Transverse colon (tissue), 4 donors: ENCODE data around the gene PGAP6. TPM values are rescaled to one million over a fixed set of nuclear protein-coding genes. Genes with fewer than 3 reads are reported as not detected.

Experiments used
- DNase-seq: peaks from one replicate; pipeline ENCODE4 v3.0.0-alpha.2; 2019
- H3K27ac ChIP-seq, 4 donors: fragments of 200-600 bp; sonication (generic); 2 replicates each; pipeline ENCODE4 v1.5.1; 2016 to 2018; ENCODE audit warnings: inconsistent platforms in 4 of 4
- H3K27me3 ChIP-seq: fragments of 200-600 bp; sonication (generic); 2 replicates; pipeline ENCODE4 v1.5.1; 2017; ENCODE audit warnings: inconsistent platforms
- H3K36me3 ChIP-seq, 4 donors: fragments of 200-600 bp; sonication (generic); 2 replicates each; pipeline ENCODE4 v1.5.1; 2017 to 2019; ENCODE audit warnings: inconsistent platforms in 4 of 4
- H3K4me1 ChIP-seq, 4 donors: fragments of 200-600 bp; sonication (generic); 2 replicates each; pipeline ENCODE4 v1.5.1; 2017 to 2020; ENCODE audit warnings: inconsistent platforms in 4 of 4
- H3K4me3 ChIP-seq, 4 donors: fragments of 200-600 bp; sonication (generic); 1 replicate in 1 of 4; 2 replicates in 3 of 4; pipeline versions ENCODE4 v1.5.1 to v1.6.1; 2017 to 2019; ENCODE audit warnings: inconsistent platforms in 4 of 4
- H3K9me3 ChIP-seq, 2 donors: fragments of 200-600 bp; sonication (generic); 2 replicates each; pipeline ENCODE4 v1.5.1; 2017 to 2019; ENCODE audit warnings: inconsistent platforms in 2 of 2
- EP300 ChIP-seq: sonication (generic); formaldehyde crosslinking; IDR thresholded peaks from one replicate; pipeline ENCODE4 v1.6.1; 2017; ENCODE audit warnings: antibody characterized with exemption, low read depth
- POLR2A ChIP-seq: fragments of 450-650 bp; IDR thresholded peaks from one replicate; pipeline ENCODE4 v1.6.1; 2016; ENCODE audit warnings: antibody characterized with exemption, mild to moderate bottlenecking, moderate library complexity
- POLR2AphosphoS5 ChIP-seq, 3 donors: sonication (generic); formaldehyde crosslinking; IDR thresholded peaks; one replicate each; pipeline ENCODE4 v1.6.1; 2016; ENCODE audit warnings: antibody characterized with exemption in 3 of 3
- WGBS, 2 donors: methylation state at CpG; one replicate each; pipeline ENCODE4 v1.1.5; 2018; ENCODE audit warnings: low coverage in 1 of 2; 5-methylcytosine and 5-hydroxymethylcytosine counted together
- in situ Hi-C, 4 donors: fragments of 200-750 bp; cut with MboI; loops; one replicate each; pipeline versions ENCODE4 v1.15.0 to v1.15.1; 2017; ENCODE audit warnings: low sequenced_read_pairs in 3 of 4, low pct_ligation_motif_present in 1 of 4, low pct_unique_long_range_greater_than_20kb in 1 of 4
- intact Hi-C: fragments of 100-400 bp; cut with DNase I; formaldehyde crosslinking; loops from one replicate; pipeline ENCODE4 v1.15.1; 2023; ENCODE audit warnings: low total_unique reads
- total RNA-seq, 4 donors: library from RNA; depleted of rRNA; stranded (reverse); fragments of >200 nt; gene quantifications; one replicate each; pipeline ENCODE4 v1.1.0, GENCODE V29; 2016
- TF ChIP-seq, protein P1 (sequence below), 5 experiments: fragments of 200-600 bp in 3 of 5; fragments of 450-650 bp in 2 of 5; sonication (generic) in 3 of 5; IDR thresholded peaks; 1 replicate in 2 of 5; 2 replicates in 3 of 5; pipeline ENCODE4 v1.5.1; 2016 to 2017; ENCODE audit warnings: antibody characterized with exemption in 5 of 5, inconsistent platforms in 3 of 5, mild to moderate bottlenecking in 2 of 5, moderate library complexity in 1 of 5

Gene PGAP6
- total RNA-seq, 4 donors from 2014 or later: 105 to 300 (median 179) TPM

GRCh38 chr16:426906-427249, 45.1 kb upstream of the PGAP6 start:
- intact Hi-C loops: no loop called here
- TF ChIP-seq POLR2A (no peak), POLR2AphosphoS5 (IDR thresholded peaks at IDR 0.05) (no peak), EP300 (no peak)
- TF ChIP-seq, protein P1, sequence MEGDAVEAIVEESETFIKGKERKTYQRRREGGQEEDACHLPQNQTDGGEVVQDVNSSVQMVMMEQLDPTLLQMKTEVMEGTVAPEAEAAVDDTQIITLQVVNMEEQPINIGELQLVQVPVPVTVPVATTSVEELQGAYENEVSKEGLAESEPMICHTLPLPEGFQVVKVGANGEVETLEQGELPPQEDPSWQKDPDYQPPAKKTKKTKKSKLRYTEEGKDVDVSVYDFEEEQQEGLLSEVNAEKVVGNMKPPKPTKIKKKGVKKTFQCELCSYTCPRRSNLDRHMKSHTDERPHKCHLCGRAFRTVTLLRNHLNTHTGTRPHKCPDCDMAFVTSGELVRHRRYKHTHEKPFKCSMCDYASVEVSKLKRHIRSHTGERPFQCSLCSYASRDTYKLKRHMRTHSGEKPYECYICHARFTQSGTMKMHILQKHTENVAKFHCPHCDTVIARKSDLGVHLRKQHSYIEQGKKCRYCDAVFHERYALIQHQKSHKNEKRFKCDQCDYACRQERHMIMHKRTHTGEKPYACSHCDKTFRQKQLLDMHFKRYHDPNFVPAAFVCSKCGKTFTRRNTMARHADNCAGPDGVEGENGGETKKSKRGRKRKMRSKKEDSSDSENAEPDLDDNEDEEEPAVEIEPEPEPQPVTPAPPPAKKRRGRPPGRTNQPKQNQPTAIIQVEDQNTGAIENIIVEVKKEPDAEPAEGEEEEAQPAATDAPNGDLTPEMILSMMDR (IDR thresholded peaks at IDR 0.05): no peak
- H3K9me3 ChIP-seq: no peaks in the 10 kb centered on the region
- no peak overlapping the region for H3K27ac ChIP-seq
- H3K4me1 ChIP-seq: peaks cover 10 to 41% (median 26%) of the 10 kb centered on the region in 4 donors
- peaks cover 9% of the 10 kb centered on the region for H3K27me3 ChIP-seq
- in situ Hi-C loops: no loop called here
- peak overlapping the region; percentile 15 to 57 (median 52) for H3K4me3 ChIP-seq
- 0 to 13% methylated on average over 2 to 13 of the region's 13 CpGs for WGBS, 2 donors
- DNase-seq: no peak
- no peaks in the 10 kb centered on the region for H3K36me3 ChIP-seq

DNA sequence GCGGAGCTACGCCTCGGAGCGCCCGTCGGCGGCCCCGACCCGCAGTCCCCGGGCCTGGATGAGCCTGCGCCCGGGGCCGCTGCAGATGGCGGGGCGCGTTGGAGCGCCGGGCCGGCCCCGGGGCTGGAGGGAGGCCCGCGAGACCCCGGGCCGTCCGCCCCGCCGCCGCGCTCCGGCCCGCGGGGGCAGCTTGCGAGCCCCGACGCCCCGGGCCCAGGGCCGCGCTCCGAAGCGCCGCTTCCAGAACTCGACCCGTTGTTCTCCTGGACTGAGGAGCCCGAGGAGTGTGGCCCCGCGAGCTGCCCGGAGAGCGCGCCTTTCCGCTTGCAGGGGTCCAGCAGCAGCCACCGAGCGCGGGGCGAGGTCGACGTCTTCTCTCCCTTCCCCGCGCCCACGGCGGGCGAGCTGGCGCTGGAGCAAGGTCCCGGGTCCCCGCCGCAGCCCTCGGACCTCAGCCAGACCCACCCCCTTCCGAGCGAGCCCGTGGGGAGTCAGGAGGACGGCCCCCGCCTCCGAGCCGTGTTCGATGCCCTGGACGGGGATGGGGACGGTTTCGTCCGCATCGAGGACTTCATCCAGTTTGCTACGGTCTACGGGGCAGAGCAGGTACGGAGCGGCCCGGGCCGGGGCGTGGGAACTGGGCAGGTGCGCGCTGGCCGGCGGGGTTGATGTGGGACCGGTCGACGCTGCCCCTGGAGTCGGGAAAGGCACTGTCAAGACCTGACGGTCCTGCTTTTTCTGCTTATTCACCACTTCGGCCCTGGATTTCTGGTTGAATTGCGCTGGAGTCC, 44.5 kb upstream of the PGAP6 start:
- Histone ChIP-seq H3K4me1 (peaks cover 10 to 41% (median 26%) of the 10 kb centered on the region in 4 donors), H3K36me3 (no peaks in the 10 kb centered on the region), H3K9me3 (no peaks in the 10 kb centered on the region), H3K27ac (peak overlapping the region in 3 of 4 donors; percentile 31 to 93 (median 87)), H3K27me3 (peaks cover 9% of the 10 kb centered on the region), H3K4me3 (peak overlapping the region; percentile 15 to 57 (median 52))
- no peak for TF ChIP-seq POLR2AphosphoS5 (IDR thresholded peaks at IDR 0.05)
- TF ChIP-seq EP300: no peak
- no peak for TF ChIP-seq POLR2A
- TF ChIP-seq, protein P1 (IDR thresholded peaks at IDR 0.05): no peak
- in situ Hi-C loops (no loop called here), intact Hi-C loops (no loop called here)
- peak; percentile 25 for DNase-seq
- WGBS, 2 donors: 0% methylated on average over 2 to 64 of the region's 97 CpGs

DNA sequence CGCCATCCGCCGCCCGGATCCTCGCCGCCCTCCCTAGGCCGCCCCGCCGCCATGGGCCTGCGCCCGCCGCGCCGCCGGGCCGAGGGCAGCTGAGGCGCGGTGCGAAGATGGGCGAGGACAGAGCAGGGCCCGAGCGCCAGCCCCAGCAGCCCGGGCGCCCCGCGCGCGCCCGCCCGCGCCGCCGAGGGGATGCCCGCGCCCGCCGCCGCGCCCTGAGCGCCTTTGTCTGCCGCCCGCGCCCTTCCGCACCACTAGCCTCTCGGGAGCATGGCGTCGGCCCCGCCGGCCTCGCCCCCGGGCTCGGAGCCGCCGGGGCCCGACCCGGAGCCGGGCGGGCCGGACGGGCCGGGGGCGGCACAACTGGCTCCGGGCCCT, 43.9 kb upstream of the PGAP6 start:
- intact Hi-C loops: no loop called here
- WGBS, 2 donors: 0% methylated on average over 20 of the region's 63 CpGs; no CpG with 5 or more reads in 1 of the 2 donors
- TF ChIP-seq, protein P1 (IDR thresholded peaks at IDR 0.05): no peak
- TF ChIP-seq POLR2A (no peak), POLR2AphosphoS5 (IDR thresholded peaks at IDR 0.05) (no peak), EP300 (no peak)

DNA sequence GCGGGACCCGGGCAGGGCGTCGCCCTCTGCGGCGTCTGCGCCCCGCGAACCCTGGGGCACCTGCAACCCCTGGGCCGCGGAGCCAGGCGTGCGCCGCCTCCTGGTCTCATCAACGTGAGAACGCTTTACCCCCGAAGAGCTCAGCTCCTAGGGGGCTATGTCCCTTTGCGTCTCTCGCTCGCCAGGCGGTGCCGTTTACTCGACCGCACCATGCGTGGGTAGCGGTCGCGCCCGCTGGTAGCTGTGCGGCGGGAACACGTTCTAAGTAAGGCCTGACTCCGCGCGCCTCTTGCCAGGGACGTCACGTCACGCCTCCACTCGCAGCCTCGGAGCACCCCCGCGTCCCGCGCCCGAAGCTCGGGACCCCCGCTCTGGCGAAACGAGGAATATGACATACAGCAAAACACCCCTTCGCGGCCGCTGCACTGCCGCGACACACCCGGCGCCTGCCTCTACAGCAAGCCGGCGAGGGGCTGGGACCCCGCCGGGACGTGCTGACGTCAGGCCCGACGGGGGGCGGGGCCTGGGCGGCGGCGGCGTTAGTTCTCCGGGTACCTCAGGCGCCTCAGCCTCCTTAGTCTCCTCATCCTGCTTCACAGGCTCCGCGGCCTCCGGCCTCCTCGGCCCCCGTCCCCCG, 43.4 kb upstream of the PGAP6 start, which contains the start of gene RAB11FIP3:
Gene RAB11FIP3, plus strand, starts transcription at position 568 of the 637 bp plus-strand sequence. CDS start 358 bp downstream, outside the sequence.
- Histone ChIP-seq H3K36me3 (no peaks in the 10 kb centered on the region), H3K4me3 (peak within 1 kb of the TSS; percentile 48 to 79 (median 56)), H3K9me3 (no peaks in the 10 kb centered on the region), H3K27ac (peak within 1 kb of the TSS; percentile 87 to 95 (median 91)), H3K4me1 (peaks cover 10 to 41% (median 26%) of the 10 kb centered on the region in 4 donors), H3K27me3 (peaks cover 9% of the 10 kb centered on the region)
- in situ Hi-C loops: no loop called here
- DNase-seq: peak; percentile 85
- TF ChIP-seq POLR2A (peak; percentile 37), POLR2AphosphoS5 (IDR thresholded peaks at IDR 0.05) (peak; percentile 78 to 84 (median 79)), EP300 (no peak)
- TF ChIP-seq, protein P1 (IDR thresholded peaks at IDR 0.05): peak in 2 of 5 experiments; percentile 15 to 23
- intact Hi-C loops: no loop called here
- 0% methylated on average over 24 of the region's 77 CpGs; no CpG with 5 or more reads in 1 of the 2 donors for WGBS, 2 donors

More for the DNA sequence above, 43.9 kb upstream of the PGAP6 start:
- H3K27ac ChIP-seq: peak overlapping the region; percentile 87 to 95 (median 91)
- H3K4me1 ChIP-seq: peaks cover 10 to 41% (median 26%) of the 10 kb centered on the region in 4 donors
- in situ Hi-C loops: no loop called here
- peaks cover 9% of the 10 kb centered on the region for H3K27me3 ChIP-seq
- no peaks in the 10 kb centered on the region for H3K9me3 ChIP-seq
- DNase-seq: no peak
- peak overlapping the region; percentile 48 to 79 (median 56) for H3K4me3 ChIP-seq
- H3K36me3 ChIP-seq: no peaks in the 10 kb centered on the region
